ENCODE measurements around the gene STMN1.
A peak's percentile ranks its signal among the peaks of the same experiment; 100 is the strongest.

The STMN1 gene

DNA sequence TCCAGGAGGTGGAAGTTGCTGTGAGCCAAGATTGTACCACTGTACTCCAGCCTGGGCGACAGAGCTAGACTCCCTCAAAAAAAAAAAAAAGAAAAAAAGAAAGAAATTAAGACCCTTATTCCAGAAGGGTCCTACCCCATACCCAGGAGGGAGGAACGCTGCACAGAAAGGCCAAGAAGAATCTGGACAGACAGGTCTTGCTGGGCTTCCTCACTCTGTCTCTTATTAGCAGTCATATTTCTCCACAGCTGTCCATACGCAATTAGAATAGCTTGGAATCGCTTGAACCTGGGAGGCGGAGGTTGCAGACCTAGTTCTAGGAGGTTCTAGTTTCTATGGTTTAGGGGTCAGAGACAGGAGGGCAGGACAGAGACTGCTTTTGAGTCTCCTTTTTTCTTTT is 27.5 kb downstream of the STMN1 start:
- no peak overlapping the region for H4K8ac ChIP-seq (ENCODE audit: low read depth, low read length)
- H3K79me2 ChIP-seq (ENCODE audit: control insufficient read depth, insufficient read depth, low read length, poor library complexity), result peaks cover 12% of the 10 kb centered on the region
- no peak overlapping the region for H3K9ac ChIP-seq (ENCODE audit: low read length)
- peaks cover 29 to 42% of the 10 kb centered on the region in 2 experiments for H3K4me1 ChIP-seq (ENCODE audit: control insufficient read depth in 1 of 2, insufficient read depth in 2 of 2, low read length in 2 of 2)
- no CpG with 5 or more reads among the region's 5 CpGs for WGBS (ENCODE audit: extremely low coverage, insufficient coverage, insufficient read length)
- H3K4ac ChIP-seq (ENCODE audit: low read depth, low read length), result no peak overlapping the region
- no peak overlapping the region for H3K14ac ChIP-seq (ENCODE audit: low read length)
- no peaks in the 10 kb centered on the region for H3K27me3 ChIP-seq (ENCODE audit: insufficient read depth, low read length)
- H4K91ac ChIP-seq (ENCODE audit: low read depth, low read length), result peak overlapping the region; percentile 76
- peak overlapping the region; percentile 38 for H3K4me2 ChIP-seq (ENCODE audit: low read length)
- DNase-seq, result peak; percentile 78 to 86
- H3K79me1 ChIP-seq (ENCODE audit: low read length), result peaks cover 29% of the 10 kb centered on the region
- H2BK120ac ChIP-seq (ENCODE audit: insufficient read depth, low read length, poor library complexity), result peak overlapping the region; percentile 39
- H2AK5ac ChIP-seq (ENCODE audit: low read length), result no peak overlapping the region
- no peaks in the 10 kb centered on the region for H3K36me3 ChIP-seq (ENCODE audit: control insufficient read depth in 1 of 2, insufficient read depth in 2 of 2, low read length in 2 of 2)
- H2AFZ ChIP-seq (ENCODE audit: insufficient read depth, low read length, poor library complexity), result no peak overlapping the region
- H3K4me3 ChIP-seq (ENCODE audit: low read depth, low read length), result no peak overlapping the region
- no peak overlapping the region for H3K18ac ChIP-seq (ENCODE audit: low read length)
- H3K27ac ChIP-seq (ENCODE audit: low read depth, low read length), result peak overlapping the region; percentile 70
- H3K9me3 ChIP-seq (ENCODE audit: insufficient read depth, low read depth, low read length), result no peaks in the 10 kb centered on the region
- peak overlapping the region; percentile 49 for H2BK5ac ChIP-seq (ENCODE audit: low read depth, low read length, poor library complexity)
- no peak overlapping the region for H2BK12ac ChIP-seq (ENCODE audit: low read length)
- no peak overlapping the region for H4K12ac ChIP-seq (ENCODE audit: low read depth, low read length)
- H3K23ac ChIP-seq (ENCODE audit: low read length), result no peak overlapping the region

DNA sequence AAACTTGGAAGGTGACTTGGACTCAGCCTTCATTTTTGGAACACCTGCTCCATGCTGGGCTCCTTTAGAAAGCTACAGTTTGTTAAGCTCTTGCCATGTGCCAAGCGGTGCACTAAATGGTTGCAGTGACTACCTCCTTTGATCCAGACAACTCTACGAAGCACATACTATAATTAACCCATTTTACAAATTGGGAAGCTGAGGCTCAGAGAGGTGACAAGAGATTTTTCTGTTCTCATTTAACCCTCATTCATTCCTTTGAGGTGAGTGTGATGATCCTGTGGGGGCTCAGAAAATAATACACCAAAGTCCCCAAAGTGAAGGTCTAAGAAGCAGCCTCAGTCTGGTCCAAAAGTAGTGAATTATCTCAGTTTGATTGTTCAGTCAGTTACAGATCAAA is 29.1 kb downstream of the STMN1 start:
- no peaks in the 10 kb centered on the region for H3K27me3 ChIP-seq (ENCODE audit: insufficient read depth, low read length)
- H4K8ac ChIP-seq (ENCODE audit: low read depth, low read length), result no peak overlapping the region
- peaks cover 29% of the 10 kb centered on the region for H3K79me1 ChIP-seq (ENCODE audit: low read length)
- no CpG with 5 or more reads among the region's 2 CpGs for WGBS (ENCODE audit: extremely low coverage, insufficient coverage, insufficient read length)
- H2BK12ac ChIP-seq (ENCODE audit: low read length), result no peak overlapping the region
- no peak overlapping the region for H2BK5ac ChIP-seq (ENCODE audit: low read depth, low read length, poor library complexity)
- peaks cover 12% of the 10 kb centered on the region for H3K79me2 ChIP-seq (ENCODE audit: control insufficient read depth, insufficient read depth, low read length, poor library complexity)
- no peak overlapping the region for H3K4ac ChIP-seq (ENCODE audit: low read depth, low read length)
- no peak overlapping the region for H3K9ac ChIP-seq (ENCODE audit: low read length)
- no peak overlapping the region for H3K14ac ChIP-seq (ENCODE audit: low read length)
- no peak overlapping the region for H2BK120ac ChIP-seq (ENCODE audit: insufficient read depth, low read length, poor library complexity)
- DNase-seq, result no peak
- H3K27ac ChIP-seq (ENCODE audit: low read depth, low read length), result no peak overlapping the region
- H3K4me1 ChIP-seq (ENCODE audit: control insufficient read depth in 1 of 2, insufficient read depth in 2 of 2, low read length in 2 of 2), result peaks cover 32 to 42% of the 10 kb centered on the region in 2 experiments
- no peaks in the 10 kb centered on the region for H3K36me3 ChIP-seq (ENCODE audit: control insufficient read depth in 1 of 2, insufficient read depth in 2 of 2, low read length in 2 of 2)
- no peak overlapping the region for H3K18ac ChIP-seq (ENCODE audit: low read length)
- no peak overlapping the region for H3K4me2 ChIP-seq (ENCODE audit: low read length)
- H3K23ac ChIP-seq (ENCODE audit: low read length), result no peak overlapping the region
- no peaks in the 10 kb centered on the region for H3K9me3 ChIP-seq (ENCODE audit: insufficient read depth, low read depth, low read length)
- no peak overlapping the region for H4K12ac ChIP-seq (ENCODE audit: low read depth, low read length)
- no peak overlapping the region for H2AFZ ChIP-seq (ENCODE audit: insufficient read depth, low read length, poor library complexity)
- no peak overlapping the region for H3K4me3 ChIP-seq (ENCODE audit: low read depth, low read length)
- no peak overlapping the region for H4K91ac ChIP-seq (ENCODE audit: low read depth, low read length)
- H2AK5ac ChIP-seq (ENCODE audit: low read length), result no peak overlapping the region

DNA sequence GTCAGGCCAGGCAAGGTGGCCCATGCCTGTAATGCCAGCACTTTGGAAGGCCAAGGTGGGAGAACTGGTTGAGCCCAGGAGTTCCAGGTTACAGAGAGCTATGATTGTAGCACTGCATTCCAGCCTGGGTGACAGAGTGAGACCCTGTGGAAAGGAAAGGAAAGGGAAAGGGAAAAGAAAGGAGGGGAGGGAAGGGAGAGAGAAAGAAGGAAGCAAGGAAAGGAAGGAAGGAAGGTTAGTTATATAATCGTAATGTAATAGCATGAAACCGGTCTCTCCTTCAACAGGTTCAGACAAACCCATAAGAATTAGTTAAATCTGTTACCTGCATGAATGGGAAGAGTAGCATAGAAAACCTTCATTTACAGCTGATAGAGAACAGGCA is 29.5 kb downstream of the STMN1 start:
- peak; percentile 35 to 70 for DNase-seq
- Histone ChIP-seq H4K91ac (ENCODE audit: low read depth, low read length) (no peak overlapping the region), H3K4me3 (ENCODE audit: low read depth, low read length) (no peak overlapping the region), H2BK5ac (ENCODE audit: low read depth, low read length, poor library complexity) (no peak overlapping the region), H3K27me3 (ENCODE audit: insufficient read depth, low read length) (no peaks in the 10 kb centered on the region), H4K8ac (ENCODE audit: low read depth, low read length) (no peak overlapping the region), H3K79me2 (ENCODE audit: control insufficient read depth, insufficient read depth, low read length, poor library complexity) (peaks cover 12% of the 10 kb centered on the region), H3K36me3 (ENCODE audit: control insufficient read depth in 1 of 2, insufficient read depth in 2 of 2, low read length in 2 of 2) (no peaks in the 10 kb centered on the region), H3K27ac (ENCODE audit: low read depth, low read length) (peak overlapping the region; percentile 16), H3K4me2 (ENCODE audit: low read length) (no peak overlapping the region), H2AK5ac (ENCODE audit: low read length) (no peak overlapping the region), H2BK120ac (ENCODE audit: insufficient read depth, low read length, poor library complexity) (no peak overlapping the region), H3K23ac (ENCODE audit: low read length) (no peak overlapping the region), H3K9ac (ENCODE audit: low read length) (no peak overlapping the region), H3K14ac (ENCODE audit: low read length) (no peak overlapping the region), H4K12ac (ENCODE audit: low read depth, low read length) (no peak overlapping the region), H3K18ac (ENCODE audit: low read length) (no peak overlapping the region), H3K79me1 (ENCODE audit: low read length) (peaks cover 29% of the 10 kb centered on the region), H3K9me3 (ENCODE audit: insufficient read depth, low read depth, low read length) (no peaks in the 10 kb centered on the region), H2AFZ (ENCODE audit: insufficient read depth, low read length, poor library complexity) (no peak overlapping the region), H3K4ac (ENCODE audit: low read depth, low read length) (no peak overlapping the region), H2BK12ac (ENCODE audit: low read length) (no peak overlapping the region), H3K4me1 (ENCODE audit: control insufficient read depth in 1 of 2, insufficient read depth in 2 of 2, low read length in 2 of 2) (peaks cover 32 to 45% of the 10 kb centered on the region in 2 experiments)
- WGBS (ENCODE audit: extremely low coverage, insufficient coverage, insufficient read length), result 100% methylated on average over 1 of the region's 2 CpGs

DNA sequence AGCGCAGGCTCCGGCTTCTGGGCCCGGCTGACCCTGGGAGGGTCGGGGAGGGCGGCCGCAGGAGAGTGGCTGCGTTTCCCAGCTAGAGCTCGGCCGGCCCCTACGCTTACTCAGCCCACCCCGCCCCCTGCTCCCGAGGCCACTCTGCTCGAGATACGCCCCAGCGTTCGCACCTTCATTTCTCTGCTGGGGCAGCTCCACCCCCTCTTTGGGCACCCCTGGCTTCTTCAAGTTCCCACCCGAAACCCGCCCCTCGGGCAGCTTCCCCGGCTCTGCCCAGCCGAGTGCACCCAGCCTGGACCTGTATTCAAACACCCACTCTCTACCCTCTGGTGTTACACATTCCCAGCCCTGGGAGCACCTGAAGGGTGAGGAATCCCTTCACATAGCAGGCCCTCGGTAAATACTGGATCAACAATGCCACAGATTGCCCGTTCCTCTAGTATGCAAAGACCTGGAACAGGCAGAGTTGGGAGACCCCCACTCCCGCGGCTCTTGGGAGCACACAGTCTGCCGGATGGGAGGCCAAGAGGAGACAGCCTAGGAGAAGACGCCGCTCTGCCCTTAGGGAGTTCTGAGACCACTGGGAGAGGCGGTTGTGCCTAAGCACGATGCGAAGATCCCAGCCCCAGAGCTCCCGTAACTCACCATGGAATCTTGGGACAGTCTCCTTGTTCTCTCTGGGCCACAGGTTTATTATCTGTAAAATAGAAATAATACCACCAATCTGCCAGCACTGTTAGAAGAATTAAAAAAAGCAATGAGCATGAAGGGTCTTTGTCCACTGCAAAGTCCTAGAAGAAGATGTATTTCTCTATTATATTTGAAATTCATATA is 30.1 kb downstream of the STMN1 start:
- peak overlapping the region; percentile 58 for H2BK5ac ChIP-seq (ENCODE audit: low read depth, low read length, poor library complexity)
- DNase-seq, result peak; percentile 41 to 42
- H4K8ac ChIP-seq (ENCODE audit: low read depth, low read length), result peak overlapping the region; percentile 80
- peak overlapping the region; percentile 78 for H3K4me2 ChIP-seq (ENCODE audit: low read length)
- WGBS (ENCODE audit: extremely low coverage, insufficient coverage, insufficient read length), result no CpG with 5 or more reads among the region's 32 CpGs
- peak overlapping the region; percentile 84 for H3K14ac ChIP-seq (ENCODE audit: low read length)
- peaks cover 30 to 47% of the 10 kb centered on the region in 2 experiments for H3K4me1 ChIP-seq (ENCODE audit: control insufficient read depth in 1 of 2, insufficient read depth in 2 of 2, low read length in 2 of 2)
- peaks cover 12% of the 10 kb centered on the region for H3K79me2 ChIP-seq (ENCODE audit: control insufficient read depth, insufficient read depth, low read length, poor library complexity)
- H3K4ac ChIP-seq (ENCODE audit: low read depth, low read length), result peak overlapping the region; percentile 56
- no peaks in the 10 kb centered on the region for H3K36me3 ChIP-seq (ENCODE audit: control insufficient read depth in 1 of 2, insufficient read depth in 2 of 2, low read length in 2 of 2)
- H3K23ac ChIP-seq (ENCODE audit: low read length), result no peak overlapping the region
- H3K79me1 ChIP-seq (ENCODE audit: low read length), result peaks cover 29% of the 10 kb centered on the region
- peak overlapping the region; percentile 23 for H3K18ac ChIP-seq (ENCODE audit: low read length)
- peak overlapping the region; percentile 83 for H2AFZ ChIP-seq (ENCODE audit: insufficient read depth, low read length, poor library complexity)
- H2BK120ac ChIP-seq (ENCODE audit: insufficient read depth, low read length, poor library complexity), result peak overlapping the region; percentile 34
- H2AK5ac ChIP-seq (ENCODE audit: low read length), result no peak overlapping the region
- peak overlapping the region; percentile 29 for H2BK12ac ChIP-seq (ENCODE audit: low read length)
- peak overlapping the region; percentile 62 for H3K9ac ChIP-seq (ENCODE audit: low read length)
- peak overlapping the region; percentile 63 for H4K12ac ChIP-seq (ENCODE audit: low read depth, low read length)
- H3K4me3 ChIP-seq (ENCODE audit: low read depth, low read length), result peak overlapping the region; percentile 61
- peak overlapping the region; percentile 90 for H3K27ac ChIP-seq (ENCODE audit: low read depth, low read length)
- H3K9me3 ChIP-seq (ENCODE audit: insufficient read depth, low read depth, low read length), result no peaks in the 10 kb centered on the region
- H4K91ac ChIP-seq (ENCODE audit: low read depth, low read length), result peak overlapping the region; percentile 87
- H3K27me3 ChIP-seq (ENCODE audit: insufficient read depth, low read length), result no peaks in the 10 kb centered on the region

Data from trophoblast cell (in vitro differentiated cells and primary cell).